GM10266 (cell line): ENCODE measurements around the gene ATXN7L2.
"Not testable (repeated sequence)": the region's sequence is repeated elsewhere in the genome, so short reads cannot be mapped to it uniquely, and the experiment has no call there.

Source experiments
- DNase-seq: peaks from one replicate; pipeline ENCODE4 v3.0.0; 2012; ENCODE audit errors: extremely low spot score
- CTCF ChIP-seq: IDR thresholded peaks from 2 replicates; pipeline ENCODE4 v1.5.1; 2012; ENCODE audit warnings: mild to moderate bottlenecking, low read depth; ENCODE audit not compliant: control insufficient read depth, insufficient read depth; ENCODE audit errors: missing control alignments

ATXN7L2 gene

GRCh38 chr1:109468903-109469302 lies 14.8 kb upstream of the ATXN7L2 start:
- no peak for TF ChIP-seq CTCF
- no peak for DNase-seq

GRCh38 chr1:109470245-109470644 lies 13.5 kb upstream of the ATXN7L2 start:
- no peak for TF ChIP-seq CTCF
- no peak for DNase-seq

GRCh38 chr1:109472779-109473178 lies 10.9 kb upstream of the ATXN7L2 start:
- TF ChIP-seq CTCF = no peak
- no peak for DNase-seq

- not testable (repeated sequence) for DNase-seq
These were observed 10.2 kb upstream of the ATXN7L2 start for GRCh38 chr1:109473284-109474057.

GRCh38 chr1:109474697-109475096 lies 9.0 kb upstream of the ATXN7L2 start:
- TF ChIP-seq CTCF = no peak

GRCh38 chr1:109475261-109475660 lies 8.4 kb upstream of the ATXN7L2 start:
- TF ChIP-seq CTCF = no peak
- no peak for DNase-seq

More at GRCh38 chr1:109474697-109475096, 9.0 kb upstream of the ATXN7L2 start:
- no peak for DNase-seq

- DNase-seq = no peak
- TF ChIP-seq CTCF = no peak
These were observed 6.9 kb upstream of the ATXN7L2 start for GRCh38 chr1:109476825-109477224.

- DNase-seq = no peak
- TF ChIP-seq CTCF = no peak
These were observed 5.9 kb upstream of the ATXN7L2 start for GRCh38 chr1:109477821-109478220.
